Liver (tissue), 9 donors: ENCODE measurements around the gene IFNAR1. TPM values are rescaled to one million over a fixed set of nuclear protein-coding genes. Genes with fewer than 3 reads are reported as not detected.

ENCODE experiments used
- DNase-seq: peaks from one replicate; pipeline ENCODE4 v3.0.0-alpha.2; 2017; ENCODE audit warnings: low spot score
- H3K27ac ChIP-seq, 2 donors: one replicate each; pipeline ENCODE4 v1.7.0; 2013; ENCODE audit warnings: inconsistent platforms in 2 of 2, low read length in 2 of 2, control low read depth in 1 of 2, low read depth in 1 of 2, mild to moderate bottlenecking in 1 of 2
- H3K27me3 ChIP-seq, 4 donors: one replicate each; pipeline versions ENCODE4 v1.6.1 to v1.7.0; 2013; ENCODE audit warnings: low read length in 3 of 4, inconsistent platforms in 1 of 4, mild to moderate bottlenecking in 1 of 4, moderate library complexity in 1 of 4; ENCODE audit not compliant: control insufficient read depth in 4 of 4, insufficient read depth in 4 of 4
- H3K36me3 ChIP-seq, 4 donors: one replicate each; pipeline versions ENCODE4 v1.6.1 to v1.7.0; 2013; ENCODE audit warnings: low read length in 3 of 4, mild to moderate bottlenecking in 3 of 4, low read depth in 1 of 4, moderate library complexity in 1 of 4; ENCODE audit not compliant: control insufficient read depth in 4 of 4, insufficient read depth in 3 of 4
- H3K4me1 ChIP-seq, 4 donors: one replicate each; pipeline versions ENCODE4 v1.6.1 to v1.7.0; 2013; ENCODE audit warnings: low read length in 3 of 4, mild to moderate bottlenecking in 3 of 4, moderate library complexity in 1 of 4; ENCODE audit not compliant: control insufficient read depth in 4 of 4, insufficient read depth in 4 of 4
- H3K4me3 ChIP-seq, 3 donors: one replicate each; pipeline versions ENCODE4 v1.6.1 to v1.7.0; 2013; ENCODE audit warnings: low read length in 3 of 3, control low read depth in 1 of 3, low read depth in 1 of 3, mild to moderate bottlenecking in 1 of 3
- H3K9ac ChIP-seq, 2 donors: one replicate each; pipeline ENCODE4 v1.7.0; 2013; ENCODE audit warnings: low read length in 2 of 2, mild to moderate bottlenecking in 2 of 2, moderate library complexity in 2 of 2, control low read depth in 1 of 2, low read depth in 1 of 2
- H3K9me3 ChIP-seq, 4 donors: one replicate each; pipeline versions ENCODE4 v1.6.1 to v1.7.0; 2013; ENCODE audit warnings: low read length in 3 of 4; ENCODE audit not compliant: control insufficient read depth in 4 of 4
- EGR1 ChIP-seq, 2 donors: IDR thresholded peaks; 2 replicates each; pipeline ENCODE4 v1.6.1; 2016 to 2018; ENCODE audit warnings: antibody characterized with exemption in 2 of 2, low read depth in 2 of 2
- FOXA2 ChIP-seq: IDR thresholded peaks from 2 replicates; pipeline ENCODE4 v1.6.1; 2016; ENCODE audit warnings: antibody characterized with exemption
- GABPA ChIP-seq, 2 donors: IDR thresholded peaks in 1 of 2; conservative IDR thresholded peaks in 1 of 2; 2 replicates each; pipeline ENCODE4 v1.6.1; 2016; ENCODE audit warnings: antibody characterized with exemption in 2 of 2, mild to moderate bottlenecking in 1 of 2, moderate library complexity in 1 of 2
- HNF4A ChIP-seq, 2 donors: conservative IDR thresholded peaks; 2 replicates each; pipeline ENCODE4 v1.6.1; 2016; ENCODE audit warnings: antibody characterized with exemption in 2 of 2, mild to moderate bottlenecking in 2 of 2
- HNF4G ChIP-seq: IDR thresholded peaks from 2 replicates; pipeline ENCODE4 v1.6.1; 2016; ENCODE audit warnings: antibody characterized with exemption
- JUND ChIP-seq, 2 donors: IDR thresholded peaks; 2 replicates each; pipeline ENCODE4 v1.6.1; 2016; ENCODE audit warnings: antibody characterized with exemption in 2 of 2
- NR2F2 ChIP-seq: IDR thresholded peaks from 2 replicates; pipeline ENCODE4 v1.6.1; 2016; ENCODE audit warnings: antibody characterized with exemption
- RAD21 ChIP-seq, 2 donors: IDR thresholded peaks; 2 replicates each; pipeline ENCODE4 v1.6.1; 2016; ENCODE audit warnings: antibody characterized with exemption in 2 of 2, mild to moderate bottlenecking in 2 of 2
- RXRA ChIP-seq, 2 donors: IDR thresholded peaks; 2 replicates each; pipeline ENCODE4 v1.6.1; 2017 to 2018; ENCODE audit warnings: antibody characterized with exemption in 2 of 2, mild to moderate bottlenecking in 1 of 2
- SP1 ChIP-seq: IDR thresholded peaks from 2 replicates; pipeline ENCODE4 v1.6.1; 2018; ENCODE audit warnings: antibody characterized with exemption, mild to moderate bottlenecking
- TAF1 ChIP-seq: conservative IDR thresholded peaks from 2 replicates; pipeline ENCODE4 v1.6.1; 2016; ENCODE audit warnings: antibody characterized with exemption, mild to moderate bottlenecking
- YY1 ChIP-seq: IDR thresholded peaks from 2 replicates; pipeline ENCODE4 v1.6.1; 2016; ENCODE audit warnings: antibody characterized with exemption, mild to moderate bottlenecking
- WGBS: extraction: QIAGEN DNeasy Blood & Tissue Kit; methylation state at CpG from one replicate; pipeline ENCODE4 v1.1.7; 2013; 5-methylcytosine and 5-hydroxymethylcytosine counted together
- polyA plus RNA-seq, 2 donors: library from polyadenylated mRNA; stranded (reverse) in 1 of 2; unstranded in 1 of 2; fragments of 200-250 nt in 1 of 2; fragments of >200 nt in 1 of 2; fragmentation: Nextera tagmentation in 1 of 2; extraction: Ambion mirVana in 1 of 2; gene quantifications; one replicate each; pipeline versions ENCODE4 v1.2.1 to v1.2.3, GENCODE V29; 2013 to 2015
- total RNA-seq, 2 donors: library from RNA; depleted of rRNA; stranded (reverse); fragments of >200 nt; gene quantifications; one replicate each; pipeline ENCODE4 v1.2.3, GENCODE V29; 2014
- TF ChIP-seq, protein P1 (sequence below): IDR thresholded peaks from 2 replicates; pipeline ENCODE4 v1.6.1; 2016; ENCODE audit warnings: antibody characterized with exemption
- TF ChIP-seq, protein P2 (sequence below): IDR thresholded peaks from 2 replicates; pipeline ENCODE4 v1.6.1; 2016; ENCODE audit warnings: antibody characterized with exemption
- TF ChIP-seq, protein P3 (sequence below): IDR thresholded peaks from 2 replicates; pipeline ENCODE4 v1.6.1; 2016; ENCODE audit warnings: antibody characterized with exemption
- TF ChIP-seq, protein P4 (sequence below): fragments of 150-350 bp; IDR thresholded peaks from 2 replicates; pipeline ENCODE4 v1.5.1; 2017; ENCODE audit warnings: improper control_type of control experiment, low read depth, low read length; ENCODE audit not compliant: missing input control
- TF ChIP-seq, protein P5 (sequence below): IDR thresholded peaks from 2 replicates; pipeline ENCODE4 v1.6.1; 2016; ENCODE audit warnings: antibody characterized with exemption, mild to moderate bottlenecking
- donor health status: healthy.
- donor health status: healthy.
- donor health status: healthy.
- donor health status: healthy.
- donor health status: healthy.

Gene IFNAR1
- total and polyA plus RNA-seq, 4 donors: 31.1 to 54.3 (median 46.2) TPM

DNA sequence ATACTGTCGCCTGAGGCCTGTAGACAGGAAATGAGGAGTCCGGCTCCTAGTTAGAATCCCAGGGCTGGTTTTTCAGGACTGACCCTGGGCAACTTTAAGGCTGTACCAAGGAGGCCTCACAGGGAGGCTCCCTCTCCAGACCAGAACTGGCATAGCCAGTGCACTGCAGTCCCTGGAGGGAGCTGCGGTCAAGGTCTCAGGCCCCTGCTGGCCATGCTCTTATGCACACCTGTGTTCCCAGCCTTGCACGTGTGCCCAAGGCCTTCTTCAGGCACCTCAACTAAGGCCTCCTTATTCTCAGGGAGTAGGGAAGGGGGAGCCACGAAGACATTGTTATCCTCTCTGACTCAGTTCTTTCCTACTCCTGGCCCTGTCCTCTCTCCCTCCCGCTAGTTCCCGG, 22.0 kb upstream of the IFNAR1 start:
- Histone ChIP-seq H3K27ac (no peak overlapping the region), H3K4me3 (no peak overlapping the region), H3K9me3 (no peaks in the 10 kb centered on the region), H3K27me3 (no peaks in the 10 kb centered on the region), H3K9ac (no peak overlapping the region), H3K4me1 (peaks cover 18 to 34% (median 22%) of the 10 kb centered on the region in 4 donors), H3K36me3 (no peaks in the 10 kb centered on the region)
- no peak for TF ChIP-seq YY1
- TF ChIP-seq EGR1 (IDR thresholded peaks at IDR 0.05; ENCODE audit: low read depth in 2 of 2): no peak
- no peak for TF ChIP-seq TAF1
- TF ChIP-seq, protein P1, sequence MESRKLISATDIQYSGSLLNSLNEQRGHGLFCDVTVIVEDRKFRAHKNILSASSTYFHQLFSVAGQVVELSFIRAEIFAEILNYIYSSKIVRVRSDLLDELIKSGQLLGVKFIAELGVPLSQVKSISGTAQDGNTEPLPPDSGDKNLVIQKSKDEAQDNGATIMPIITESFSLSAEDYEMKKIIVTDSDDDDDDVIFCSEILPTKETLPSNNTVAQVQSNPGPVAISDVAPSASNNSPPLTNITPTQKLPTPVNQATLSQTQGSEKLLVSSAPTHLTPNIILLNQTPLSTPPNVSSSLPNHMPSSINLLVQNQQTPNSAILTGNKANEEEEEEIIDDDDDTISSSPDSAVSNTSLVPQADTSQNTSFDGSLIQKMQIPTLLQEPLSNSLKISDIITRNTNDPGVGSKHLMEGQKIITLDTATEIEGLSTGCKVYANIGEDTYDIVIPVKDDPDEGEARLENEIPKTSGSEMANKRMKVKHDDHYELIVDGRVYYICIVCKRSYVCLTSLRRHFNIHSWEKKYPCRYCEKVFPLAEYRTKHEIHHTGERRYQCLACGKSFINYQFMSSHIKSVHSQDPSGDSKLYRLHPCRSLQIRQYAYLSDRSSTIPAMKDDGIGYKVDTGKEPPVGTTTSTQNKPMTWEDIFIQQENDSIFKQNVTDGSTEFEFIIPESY: no peak
- TF ChIP-seq GABPA (IDR thresholded peaks at IDR 0.05 in 1 of 2, conservative IDR thresholded peaks at IDR 0.05 in 1 of 2): no peak
- TF ChIP-seq HNF4G: no peak
- no peak for TF ChIP-seq NR2F2
- DNase-seq: no peak
- WGBS: 95% methylated on average over 7 of the region's 7 CpGs

DNA sequence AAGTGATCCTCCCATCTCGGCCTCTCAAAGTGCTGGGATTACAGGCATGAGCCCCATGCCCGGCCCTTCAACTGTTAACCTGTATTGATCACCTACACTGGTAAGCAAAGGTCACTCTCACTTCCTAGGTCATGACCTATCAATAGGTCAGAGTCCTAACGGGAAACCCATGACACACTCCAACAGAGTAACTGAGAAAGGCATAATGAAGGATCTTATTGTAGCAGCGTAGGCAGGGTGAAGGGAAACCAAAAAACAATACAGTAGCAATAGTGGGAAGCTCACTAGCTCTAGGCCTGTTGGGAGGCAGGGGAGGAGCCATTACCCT, 19.5 kb upstream of the IFNAR1 start:
- no peak for DNase-seq
- Histone ChIP-seq H3K27ac (peak overlapping the region; percentile 69 to 88), H3K4me3 (peak overlapping the region in 1 of 3 donors; percentile 44), H3K9ac (peak overlapping the region in 1 of 2 donors; percentile 15), H3K27me3 (no peaks in the 10 kb centered on the region), H3K36me3 (no peaks in the 10 kb centered on the region), H3K4me1 (peaks cover 18 to 34% (median 22%) of the 10 kb centered on the region in 4 donors), H3K9me3 (no peaks in the 10 kb centered on the region)
- no peak for TF ChIP-seq FOXA2
- TF ChIP-seq HNF4G: peak; percentile 91
- peak; percentile 94 for TF ChIP-seq SP1
- TF ChIP-seq JUND (IDR thresholded peaks at IDR 0.05): peak; percentile 61 to 83
- peak; percentile 93 to 97 for TF ChIP-seq HNF4A (conservative IDR thresholded peaks at IDR 0.05)
- TF ChIP-seq RXRA (IDR thresholded peaks at IDR 0.05): peak; percentile 94 to 99
- TF ChIP-seq, protein P2, sequence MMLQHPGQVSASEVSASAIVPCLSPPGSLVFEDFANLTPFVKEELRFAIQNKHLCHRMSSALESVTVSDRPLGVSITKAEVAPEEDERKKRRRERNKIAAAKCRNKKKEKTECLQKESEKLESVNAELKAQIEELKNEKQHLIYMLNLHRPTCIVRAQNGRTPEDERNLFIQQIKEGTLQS: peak; percentile 23
- TF ChIP-seq, protein P3, sequence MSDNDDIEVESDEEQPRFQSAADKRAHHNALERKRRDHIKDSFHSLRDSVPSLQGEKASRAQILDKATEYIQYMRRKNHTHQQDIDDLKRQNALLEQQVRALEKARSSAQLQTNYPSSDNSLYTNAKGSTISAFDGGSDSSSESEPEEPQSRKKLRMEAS: peak; percentile 86
- TF ChIP-seq, protein P4, sequence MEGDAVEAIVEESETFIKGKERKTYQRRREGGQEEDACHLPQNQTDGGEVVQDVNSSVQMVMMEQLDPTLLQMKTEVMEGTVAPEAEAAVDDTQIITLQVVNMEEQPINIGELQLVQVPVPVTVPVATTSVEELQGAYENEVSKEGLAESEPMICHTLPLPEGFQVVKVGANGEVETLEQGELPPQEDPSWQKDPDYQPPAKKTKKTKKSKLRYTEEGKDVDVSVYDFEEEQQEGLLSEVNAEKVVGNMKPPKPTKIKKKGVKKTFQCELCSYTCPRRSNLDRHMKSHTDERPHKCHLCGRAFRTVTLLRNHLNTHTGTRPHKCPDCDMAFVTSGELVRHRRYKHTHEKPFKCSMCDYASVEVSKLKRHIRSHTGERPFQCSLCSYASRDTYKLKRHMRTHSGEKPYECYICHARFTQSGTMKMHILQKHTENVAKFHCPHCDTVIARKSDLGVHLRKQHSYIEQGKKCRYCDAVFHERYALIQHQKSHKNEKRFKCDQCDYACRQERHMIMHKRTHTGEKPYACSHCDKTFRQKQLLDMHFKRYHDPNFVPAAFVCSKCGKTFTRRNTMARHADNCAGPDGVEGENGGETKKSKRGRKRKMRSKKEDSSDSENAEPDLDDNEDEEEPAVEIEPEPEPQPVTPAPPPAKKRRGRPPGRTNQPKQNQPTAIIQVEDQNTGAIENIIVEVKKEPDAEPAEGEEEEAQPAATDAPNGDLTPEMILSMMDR: no peak
- TF ChIP-seq, protein P1: no peak
- TF ChIP-seq RAD21 (IDR thresholded peaks at IDR 0.05): peak; percentile 31 to 63
- no peak for TF ChIP-seq GABPA (IDR thresholded peaks at IDR 0.05 in 1 of 2, conservative IDR thresholded peaks at IDR 0.05 in 1 of 2)
- no peak for TF ChIP-seq TAF1
- TF ChIP-seq, protein P5, sequence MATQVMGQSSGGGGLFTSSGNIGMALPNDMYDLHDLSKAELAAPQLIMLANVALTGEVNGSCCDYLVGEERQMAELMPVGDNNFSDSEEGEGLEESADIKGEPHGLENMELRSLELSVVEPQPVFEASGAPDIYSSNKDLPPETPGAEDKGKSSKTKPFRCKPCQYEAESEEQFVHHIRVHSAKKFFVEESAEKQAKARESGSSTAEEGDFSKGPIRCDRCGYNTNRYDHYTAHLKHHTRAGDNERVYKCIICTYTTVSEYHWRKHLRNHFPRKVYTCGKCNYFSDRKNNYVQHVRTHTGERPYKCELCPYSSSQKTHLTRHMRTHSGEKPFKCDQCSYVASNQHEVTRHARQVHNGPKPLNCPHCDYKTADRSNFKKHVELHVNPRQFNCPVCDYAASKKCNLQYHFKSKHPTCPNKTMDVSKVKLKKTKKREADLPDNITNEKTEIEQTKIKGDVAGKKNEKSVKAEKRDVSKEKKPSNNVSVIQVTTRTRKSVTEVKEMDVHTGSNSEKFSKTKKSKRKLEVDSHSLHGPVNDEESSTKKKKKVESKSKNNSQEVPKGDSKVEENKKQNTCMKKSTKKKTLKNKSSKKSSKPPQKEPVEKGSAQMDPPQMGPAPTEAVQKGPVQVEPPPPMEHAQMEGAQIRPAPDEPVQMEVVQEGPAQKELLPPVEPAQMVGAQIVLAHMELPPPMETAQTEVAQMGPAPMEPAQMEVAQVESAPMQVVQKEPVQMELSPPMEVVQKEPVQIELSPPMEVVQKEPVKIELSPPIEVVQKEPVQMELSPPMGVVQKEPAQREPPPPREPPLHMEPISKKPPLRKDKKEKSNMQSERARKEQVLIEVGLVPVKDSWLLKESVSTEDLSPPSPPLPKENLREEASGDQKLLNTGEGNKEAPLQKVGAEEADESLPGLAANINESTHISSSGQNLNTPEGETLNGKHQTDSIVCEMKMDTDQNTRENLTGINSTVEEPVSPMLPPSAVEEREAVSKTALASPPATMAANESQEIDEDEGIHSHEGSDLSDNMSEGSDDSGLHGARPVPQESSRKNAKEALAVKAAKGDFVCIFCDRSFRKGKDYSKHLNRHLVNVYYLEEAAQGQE: no peak
- peak; percentile 99 for TF ChIP-seq NR2F2
- TF ChIP-seq EGR1 (IDR thresholded peaks at IDR 0.05; ENCODE audit: low read depth in 2 of 2): peak; percentile 48 to 57
- WGBS: 35% methylated on average over 4 of the region's 4 CpGs
